Stimulated activated CD8-positive, alpha-beta memory T cell treated with anti-CD3 and anti-CD28 coated beads, Interleukin-12 subunit alpha, Interleukin-12 subunit beta, amount 100 ng/mL, for 4 hours (primary cell): ENCODE measurements around the gene COG5.

Experiments used
- DNase-seq: peaks from one replicate; pipeline ENCODE4 v3.0.0-alpha.2; 2020; ENCODE audit warnings: low read depth

COG5 gene

DNA sequence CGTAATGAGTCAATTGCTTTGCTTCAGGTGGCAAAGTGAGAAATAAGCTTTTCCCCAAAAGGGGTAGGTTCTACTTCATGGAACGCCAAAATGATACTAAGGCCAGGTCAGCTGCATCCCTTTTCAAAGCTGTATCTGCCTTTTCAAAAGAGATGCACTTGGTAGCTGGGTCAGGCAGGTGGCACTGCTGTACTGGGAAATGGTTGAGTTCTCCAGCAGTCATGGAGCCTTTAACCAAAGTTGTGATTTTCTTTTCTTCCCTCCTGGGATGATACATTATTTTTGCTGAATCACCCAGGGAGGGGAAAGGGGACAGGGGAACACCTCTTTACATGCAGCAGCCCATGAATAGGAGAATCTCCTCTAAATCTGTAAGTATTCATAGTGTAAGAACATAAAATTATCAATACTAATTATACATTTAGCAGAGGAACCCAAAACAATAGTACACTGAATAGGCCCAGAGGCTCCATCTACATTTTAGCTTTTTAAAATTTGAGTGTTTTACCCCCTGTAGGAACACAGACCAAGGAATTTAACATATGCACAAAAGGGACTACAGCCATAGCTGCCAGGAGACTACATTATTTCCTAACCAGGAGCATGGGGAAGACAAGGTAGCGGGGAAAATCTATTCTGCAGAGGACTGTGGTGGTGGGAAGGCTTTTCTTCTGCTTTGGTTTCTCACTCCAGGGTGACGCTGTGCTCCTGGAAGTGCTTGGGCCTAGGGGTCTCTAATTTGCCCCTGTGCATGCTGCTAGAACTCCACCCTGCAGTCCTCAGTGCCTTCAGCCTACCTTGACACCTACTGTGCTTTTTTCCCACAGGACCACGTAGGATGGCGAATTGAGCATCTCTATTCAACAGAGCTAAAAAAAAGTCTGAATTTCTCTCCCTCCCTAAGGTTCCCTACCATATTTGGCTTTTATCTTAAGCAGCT, 100.3 kb downstream of the COG5 start:
- peak; percentile 1 for DNase-seq

DNA sequence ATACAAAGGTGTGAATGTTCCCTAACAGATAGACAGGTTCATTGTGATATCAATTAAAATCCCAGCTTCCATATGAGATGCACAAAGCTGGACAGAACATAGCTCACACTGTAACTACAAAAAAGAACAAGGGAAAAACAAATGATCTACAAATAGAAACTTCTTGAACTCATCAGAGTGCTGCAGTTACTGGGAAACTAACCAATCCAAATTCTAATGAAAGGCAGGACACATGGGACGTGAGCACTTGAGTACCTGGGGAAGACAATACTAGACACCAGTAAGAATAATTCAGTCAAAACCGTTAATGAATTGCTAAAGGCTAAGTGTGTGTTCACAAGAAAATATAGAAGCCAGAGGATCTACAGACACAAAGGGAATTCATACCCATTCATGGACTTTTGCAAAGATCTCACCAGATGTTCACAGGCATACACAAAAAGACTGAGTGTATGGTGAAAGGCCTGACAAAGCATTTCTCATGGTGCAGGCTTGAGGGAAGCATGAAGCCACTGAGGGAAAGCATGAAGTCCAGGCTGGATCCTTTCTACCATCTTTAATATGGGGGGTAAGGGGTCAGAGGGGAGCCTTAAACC, 101.7 kb downstream of the COG5 start:
- no peak for DNase-seq

DNA sequence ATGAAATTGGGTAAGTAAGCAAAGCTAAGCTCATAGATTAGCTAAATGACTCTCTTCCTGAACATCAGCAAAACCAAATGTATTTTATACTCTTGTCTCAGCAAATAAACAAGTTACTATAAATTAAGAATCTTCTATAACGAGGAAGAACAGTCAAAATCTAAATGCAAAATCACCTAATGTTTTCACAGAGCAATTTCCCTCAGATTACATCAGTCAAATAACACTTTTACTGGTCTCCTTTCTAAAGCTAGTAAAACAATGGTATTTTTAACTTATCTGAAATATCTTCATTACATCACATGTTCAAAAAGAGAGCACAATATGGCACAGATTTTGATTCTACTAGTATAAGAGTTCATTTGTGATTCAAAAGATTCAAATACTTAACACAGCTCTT, 110.3 kb downstream of the COG5 start:
- no peak for DNase-seq

DNA sequence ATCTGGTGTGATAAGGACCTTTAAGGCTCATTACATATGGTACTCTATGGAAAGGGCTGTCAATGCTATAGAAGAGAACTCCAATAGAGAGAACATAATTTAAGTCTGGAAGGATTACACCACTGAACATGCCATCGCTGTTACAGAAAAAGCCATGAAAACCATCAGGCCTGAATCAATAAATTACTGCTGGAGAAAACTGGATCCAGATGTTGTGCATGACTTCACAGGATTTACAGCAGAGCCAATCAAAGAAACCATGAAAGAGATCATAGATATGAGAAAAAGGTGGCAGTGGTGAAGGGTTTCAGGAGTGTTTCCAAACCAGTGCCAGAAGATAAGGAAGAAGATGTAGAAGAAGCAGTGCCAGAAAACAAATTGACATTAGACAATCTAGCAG, 112.8 kb downstream of the COG5 start:
- DNase-seq = no peak

DNA sequence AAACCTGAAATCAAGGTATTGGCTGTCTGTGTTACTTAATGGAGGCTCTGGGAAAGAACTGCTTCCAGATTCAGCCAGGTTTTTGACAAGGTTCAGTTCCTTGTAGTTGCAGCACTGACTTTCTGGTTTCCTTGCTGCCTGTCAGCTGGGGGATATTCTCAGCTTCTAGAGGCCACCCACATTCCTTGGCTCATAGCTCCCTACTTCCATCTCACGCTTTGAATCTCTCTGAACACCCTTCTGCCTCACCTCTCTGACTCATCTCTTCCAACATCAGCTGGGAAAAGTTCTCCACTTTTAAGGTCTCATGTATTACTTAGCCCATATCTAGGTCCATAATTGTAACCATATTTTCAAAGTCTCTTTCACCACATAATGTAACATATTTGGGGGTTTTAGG, 116.7 kb downstream of the COG5 start:
- no peak for DNase-seq

DNA sequence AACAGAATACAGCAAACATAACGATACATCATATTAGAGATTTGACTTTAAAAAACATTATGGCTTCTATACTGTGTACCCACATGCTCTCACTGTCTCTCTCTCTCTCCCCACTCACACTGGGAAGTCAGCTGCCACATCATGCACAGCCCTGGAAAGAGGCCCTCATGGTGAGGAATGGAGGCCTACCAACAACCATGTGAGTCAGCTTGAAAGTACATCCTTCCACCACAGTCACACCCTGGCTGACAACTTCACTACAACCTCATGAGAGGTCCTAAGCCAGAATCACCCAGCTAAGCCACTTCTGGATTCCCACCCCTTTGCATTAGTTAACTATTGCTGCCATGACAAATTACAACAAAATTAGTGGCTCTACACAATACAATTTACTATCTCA, 117.2 kb downstream of the COG5 start:
- DNase-seq = no peak

DNA sequence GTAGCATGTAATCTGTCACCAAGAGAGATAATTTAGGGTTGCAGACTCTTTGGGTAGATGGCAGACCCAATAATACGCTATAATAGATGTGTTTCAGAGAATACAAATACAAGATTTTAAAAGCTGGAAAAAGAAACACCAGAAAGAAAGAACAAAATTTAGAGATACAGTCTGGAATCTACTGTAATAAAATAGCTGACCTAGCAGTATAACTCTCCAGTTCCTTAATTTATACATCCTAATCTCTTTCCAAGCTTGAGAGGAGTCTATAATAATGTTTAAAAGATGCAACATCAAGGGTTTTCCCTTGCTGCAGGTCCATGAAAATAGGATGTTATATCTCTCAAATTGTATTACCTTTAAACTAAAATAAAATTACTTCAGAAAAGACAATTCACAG, 121.0 kb downstream of the COG5 start:
- DNase-seq = no peak

DNA sequence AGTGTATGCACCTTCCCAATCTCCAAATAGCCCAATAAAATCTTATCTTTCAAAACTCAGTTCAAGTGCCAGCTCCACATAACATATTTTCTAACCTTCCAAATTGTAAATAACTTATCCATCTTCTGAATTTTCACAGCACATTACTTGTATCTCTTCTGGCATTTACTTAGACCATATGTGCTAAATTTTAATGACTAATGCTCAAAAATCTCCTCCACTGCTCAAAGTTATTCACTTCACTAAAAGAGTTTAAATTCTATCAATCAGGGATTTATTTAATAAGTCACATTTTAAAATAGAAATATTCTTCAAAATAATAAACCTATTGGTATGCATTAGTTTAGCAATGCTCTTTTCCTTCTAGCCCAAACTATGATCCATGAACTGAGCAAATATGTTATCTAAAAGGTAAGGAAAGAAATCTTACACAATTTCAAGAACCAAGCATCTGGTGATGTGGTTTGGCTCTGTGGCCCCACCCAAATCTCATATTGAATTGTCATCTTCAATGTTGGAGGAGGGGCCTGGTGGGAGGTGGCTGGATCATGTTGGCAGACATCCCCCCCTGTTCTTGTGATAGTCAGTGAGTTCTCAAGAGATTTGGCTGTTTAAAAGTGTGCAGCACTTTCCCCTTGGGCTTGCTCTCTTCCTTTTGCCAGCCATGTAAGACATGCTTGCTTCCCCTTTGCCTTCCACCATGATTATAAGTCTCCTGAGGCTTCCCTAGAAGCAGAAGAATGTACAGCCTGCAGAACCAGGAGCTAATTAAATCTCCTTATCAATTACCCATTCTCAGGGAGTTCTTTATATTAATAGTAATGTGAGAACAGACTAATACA, 121.9 kb downstream of the COG5 start:
- no peak for DNase-seq

DNA sequence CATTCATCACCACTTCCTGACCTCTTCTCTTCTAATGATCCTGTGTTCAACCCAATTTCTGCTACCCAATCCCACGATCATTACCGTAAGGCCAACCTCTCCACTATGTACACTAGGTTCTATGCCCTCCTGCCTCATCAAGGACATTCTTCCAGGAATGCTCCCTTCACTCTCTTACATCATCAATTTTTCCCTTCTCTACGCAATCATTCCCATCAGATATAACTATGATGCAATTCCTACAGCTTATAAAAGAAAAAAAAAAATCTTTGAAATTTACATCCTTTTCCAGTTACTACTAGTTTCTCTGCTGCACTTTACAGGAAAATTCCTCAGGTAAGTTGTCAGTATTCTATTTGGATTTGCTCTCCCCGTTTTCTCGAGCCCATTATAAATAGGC, 124.7 kb downstream of the COG5 start:
- no peak for DNase-seq

DNA sequence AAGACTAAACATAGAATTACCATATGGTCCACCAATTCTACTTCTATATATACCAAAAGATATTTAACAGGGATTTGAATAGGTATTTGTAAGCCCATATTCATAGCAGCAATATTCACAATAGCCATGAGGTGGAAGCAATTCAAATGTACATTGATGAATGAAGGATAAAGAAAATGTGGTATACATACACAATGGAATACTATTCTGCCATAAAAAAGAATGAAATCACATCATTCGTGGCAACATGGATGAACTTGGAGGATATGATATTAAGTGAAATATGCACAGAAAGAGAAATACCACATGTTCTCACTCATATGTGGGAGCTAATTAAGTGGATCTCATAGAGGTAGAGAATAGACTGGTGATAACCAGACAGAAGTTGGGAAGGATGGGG, 128.0 kb downstream of the COG5 start:
- no peak for DNase-seq

DNA sequence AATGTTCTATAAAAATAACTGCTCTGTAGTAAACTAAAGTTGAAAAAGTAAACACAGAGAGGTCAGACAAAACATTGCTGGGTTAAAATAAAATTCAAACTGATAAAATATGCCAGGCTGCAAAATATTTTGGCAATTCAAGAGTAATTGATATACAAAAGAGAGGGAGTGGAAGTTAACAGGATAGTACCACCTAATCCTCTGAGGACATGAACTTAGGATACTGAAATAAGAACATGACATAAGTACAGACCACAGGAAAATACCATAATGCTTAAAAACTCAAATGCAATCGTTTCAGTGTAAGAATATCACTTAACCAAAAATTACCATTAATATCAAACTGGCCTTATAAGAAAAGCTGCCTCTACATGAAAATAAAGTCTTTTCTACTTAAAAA, 131.5 kb downstream of the COG5 start:
- no peak for DNase-seq

DNA sequence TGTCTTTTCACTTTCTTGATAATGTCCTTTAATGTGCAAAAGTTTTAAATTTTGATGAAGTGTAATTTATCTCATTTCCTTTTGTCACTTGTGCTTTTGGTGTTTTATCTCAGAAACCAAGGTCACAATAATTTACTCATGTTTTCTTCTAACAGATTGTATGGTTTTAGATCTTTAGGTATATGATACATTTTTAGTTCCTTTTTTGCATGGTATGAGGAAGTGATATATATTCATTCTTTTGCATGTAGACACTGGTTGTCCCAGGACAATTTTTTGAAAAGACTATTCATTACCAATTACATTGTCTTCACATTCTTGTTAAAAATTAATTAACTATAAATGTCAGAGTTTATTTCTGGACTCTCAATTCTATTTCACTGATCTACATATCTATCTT, 133.7 kb downstream of the COG5 start:
- no peak for DNase-seq

DNA sequence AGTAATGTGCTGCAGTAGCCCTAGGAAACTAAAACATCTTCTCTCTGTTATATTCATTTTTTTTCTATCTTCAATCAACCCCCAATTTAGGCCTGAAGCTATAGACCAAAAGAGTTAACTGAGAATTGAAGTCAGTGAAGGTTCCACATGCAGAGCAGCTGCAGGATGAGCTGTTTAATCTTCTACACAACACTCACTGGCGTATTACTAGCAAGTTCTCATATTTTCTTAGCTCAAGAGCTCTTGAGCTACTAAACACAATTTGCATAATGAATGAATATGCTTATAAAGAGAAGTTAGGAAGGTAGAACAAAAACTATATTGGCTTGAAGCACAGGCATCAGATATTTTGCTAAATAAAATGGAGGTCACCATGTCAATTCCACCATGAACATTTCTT, 135.1 kb downstream of the COG5 start:
- no peak for DNase-seq

DNA sequence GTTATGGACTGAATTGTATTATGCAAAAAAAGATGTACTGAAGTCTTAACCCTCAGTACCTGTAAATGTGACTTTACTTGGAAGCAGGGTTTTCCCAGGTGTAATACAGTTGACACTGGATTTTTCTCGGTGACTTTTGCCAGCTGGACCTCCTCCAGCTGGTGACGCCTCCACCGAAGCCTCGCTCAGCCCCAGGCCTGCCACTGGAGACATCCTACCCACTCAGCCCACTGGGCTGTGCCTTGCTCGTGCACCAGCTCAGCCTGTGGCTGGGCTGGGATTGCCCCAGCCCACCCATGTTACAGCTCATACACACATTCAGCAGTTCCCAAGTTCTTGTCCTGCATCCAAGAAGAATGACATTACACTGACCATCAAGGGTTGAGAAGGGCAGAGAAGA, 136.3 kb downstream of the COG5 start:
- DNase-seq = no peak

DNA sequence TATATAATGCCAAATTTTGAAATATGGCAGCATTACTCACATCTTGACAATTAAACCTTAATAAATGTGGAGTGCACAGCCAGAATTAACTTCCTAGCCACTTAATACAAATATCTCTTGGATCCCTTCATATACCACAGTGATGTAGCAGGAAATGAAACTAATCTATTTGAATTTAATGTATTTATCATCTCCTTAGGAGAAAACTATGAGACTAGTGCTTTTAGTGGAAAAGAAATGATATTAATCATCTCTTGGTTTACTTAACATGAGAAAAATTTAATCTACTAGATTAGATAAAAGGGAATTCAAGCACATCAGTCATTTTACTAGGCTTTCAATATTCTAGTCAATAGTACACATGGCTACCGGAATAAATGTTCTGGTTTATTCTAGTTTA, 149.5 kb downstream of the COG5 start:
- DNase-seq = no peak

DNA sequence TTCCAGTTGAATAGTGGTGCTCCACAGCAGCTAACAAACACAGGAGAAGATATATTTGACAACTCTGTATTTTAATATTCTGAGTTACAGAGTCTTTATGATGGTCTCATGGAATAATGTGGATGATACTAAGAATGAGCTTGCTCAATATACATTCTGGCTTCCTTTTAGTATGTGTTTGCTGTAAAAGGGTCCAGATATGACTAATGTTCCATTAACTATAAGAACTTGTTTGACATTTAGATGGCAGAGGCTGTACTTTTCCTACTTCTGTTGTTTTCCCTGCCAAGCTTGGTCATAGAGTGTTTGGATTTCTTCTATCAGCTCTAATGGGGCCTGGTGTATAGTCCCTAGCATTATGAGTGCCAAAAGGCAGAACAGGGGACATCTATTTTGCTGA, 155.4 kb downstream of the COG5 start:
- DNase-seq = no peak

DNA sequence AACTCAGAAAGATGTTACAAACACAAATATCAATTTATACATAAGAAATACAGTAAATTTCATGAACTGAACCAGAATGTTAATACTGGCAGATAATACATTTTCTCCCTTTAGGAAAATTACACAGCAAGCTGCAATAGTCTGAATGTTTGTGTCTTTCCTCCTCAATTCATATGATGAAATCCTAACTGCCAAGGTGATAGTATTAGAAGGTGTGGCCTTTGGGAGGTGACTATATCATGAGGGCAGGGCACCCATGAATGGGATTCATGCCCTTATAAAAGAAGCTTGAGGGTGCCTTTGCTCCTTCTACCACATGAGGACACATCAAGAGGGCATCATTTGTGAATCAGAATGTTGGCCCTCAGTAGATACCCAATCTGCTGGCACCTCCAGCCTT, 158.2 kb downstream of the COG5 start:
- DNase-seq = no peak

DNA sequence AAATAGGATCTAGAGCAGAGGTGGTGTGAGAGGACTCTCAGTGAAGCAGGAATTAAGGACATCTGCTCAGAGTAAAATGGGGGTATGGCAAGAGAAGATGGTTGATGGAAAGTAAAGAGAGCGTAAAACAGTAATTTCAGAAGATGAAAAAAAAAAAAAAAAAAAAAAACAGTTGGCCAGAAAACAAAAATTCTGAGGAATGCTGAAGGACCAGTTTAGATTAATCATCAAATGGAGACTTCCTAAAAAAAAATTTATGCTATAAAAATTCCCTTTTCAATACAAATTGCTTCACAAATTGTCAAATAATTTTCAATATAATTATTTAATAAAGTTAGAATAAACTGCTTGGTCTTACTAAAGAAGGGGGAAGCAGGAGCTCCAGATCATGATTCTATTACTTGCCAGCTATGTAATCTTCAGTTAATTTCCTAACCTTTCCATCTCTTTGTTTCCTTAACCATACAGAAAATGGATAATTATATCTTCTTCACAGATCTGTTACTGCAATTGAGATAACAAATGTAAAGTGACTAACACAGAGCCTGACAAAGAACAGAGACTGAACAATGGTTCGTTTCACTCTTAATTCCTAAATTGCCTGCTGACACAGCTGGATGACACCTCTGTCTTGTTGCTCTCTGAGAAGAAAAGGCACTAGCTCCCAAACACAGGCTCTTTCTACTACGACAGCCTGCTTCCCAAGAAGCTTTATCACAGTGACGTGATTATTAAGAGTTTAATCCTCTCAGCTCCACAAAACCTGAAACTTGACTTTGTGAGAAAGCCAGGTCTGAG, 158.8 kb downstream of the COG5 start:
- DNase-seq = no peak

DNA sequence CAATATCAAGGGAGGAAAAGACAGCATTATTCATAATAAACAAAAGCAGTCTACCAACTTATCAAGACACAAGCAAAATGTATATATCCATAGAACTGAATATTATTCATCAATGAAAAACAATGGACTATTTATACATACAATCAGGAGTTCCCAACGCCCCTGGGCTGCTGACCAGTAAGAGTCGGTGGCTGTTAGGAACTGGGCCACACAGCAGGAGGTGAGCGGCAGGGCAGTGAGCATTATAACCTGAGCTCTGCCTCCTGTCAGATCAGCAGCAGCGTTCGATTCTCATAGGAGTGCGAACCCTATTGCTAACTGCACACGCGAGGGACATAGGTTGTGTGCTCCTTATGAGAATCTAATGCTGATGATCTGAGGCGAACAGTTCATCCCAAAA, 165.6 kb downstream of the COG5 start:
- no peak for DNase-seq

DNA sequence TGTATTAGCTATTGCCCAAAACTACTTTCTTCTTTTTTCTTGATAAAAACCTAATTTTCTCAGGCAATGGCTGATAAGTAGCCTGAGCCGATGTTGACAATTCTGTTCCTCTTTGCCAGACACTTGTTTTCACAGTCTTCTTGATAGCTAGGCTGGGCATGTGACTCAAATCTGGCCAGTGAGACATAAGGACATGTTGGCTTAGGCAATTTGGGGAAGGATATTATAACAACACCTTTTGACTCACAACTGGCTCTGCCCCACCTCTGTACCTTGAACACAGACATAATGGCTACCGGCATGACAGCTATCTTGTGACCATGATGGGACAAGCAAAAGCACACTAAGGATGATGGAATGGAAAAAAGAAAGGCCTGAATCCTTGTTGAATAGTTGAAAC, 166.7 kb downstream of the COG5 start:
- DNase-seq = no peak

DNA sequence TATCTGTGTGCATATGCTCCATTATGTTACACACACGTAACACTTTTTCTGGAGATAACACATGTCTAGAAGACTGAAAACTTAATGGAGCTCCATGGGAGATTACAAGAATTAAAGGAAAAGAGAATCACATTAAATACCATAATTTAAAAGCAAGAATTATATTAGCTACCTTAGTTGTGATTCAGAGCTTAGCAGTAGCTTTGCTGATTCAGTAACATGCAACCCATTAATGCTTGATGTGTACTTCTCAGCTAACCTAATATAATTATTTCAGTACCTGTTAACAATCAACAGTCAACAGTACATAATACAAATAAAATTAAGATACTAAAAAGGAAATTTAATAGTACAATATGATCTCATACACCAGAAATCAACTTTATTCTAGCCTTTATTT, 167.6 kb downstream of the COG5 start:
- DNase-seq = no peak

DNA sequence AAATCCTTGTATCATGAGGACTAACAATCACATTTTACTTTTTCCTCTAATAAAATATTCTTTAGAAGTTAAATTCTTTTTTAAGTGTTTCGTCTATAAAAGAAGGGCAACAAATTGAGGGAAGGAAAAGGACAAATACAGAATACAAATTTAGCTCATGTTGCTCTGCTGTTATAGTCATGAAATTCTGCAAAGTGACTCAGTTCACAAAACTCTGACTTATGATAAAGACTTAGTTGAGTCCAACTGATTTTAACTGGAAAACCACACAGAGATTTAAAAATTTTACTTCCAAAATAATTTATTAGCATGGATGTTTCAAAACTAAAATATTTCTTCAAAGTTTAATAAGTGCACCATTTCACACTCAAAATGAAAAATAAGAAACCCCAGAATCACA, 168.9 kb downstream of the COG5 start:
- DNase-seq = no peak
